K562 (cell line): ENCODE measurements around the gene NBR1. TPM values are rescaled to one million over a fixed set of nuclear protein-coding genes. Genes with fewer than 3 reads are reported as not detected.

Experiments used
- ATF7 ChIP-seq: fragments of 450-650 bp; IDR thresholded peaks from 2 replicates; pipeline ENCODE4 v1.7.1; 2014; ENCODE audit warnings: mild to moderate bottlenecking, moderate library complexity
- BHLHE40 ChIP-seq: IDR thresholded peaks from 2 replicates; pipeline ENCODE4 v1.6.1; 2011; ENCODE audit warnings: low read length, improper control_type of control experiment
- EGR1 ChIP-seq: fragments of 450-650 bp; conservative IDR thresholded peaks from 2 replicates; pipeline ENCODE4 v1.6.1; 2017; ENCODE audit warnings: mild to moderate bottlenecking
- EHMT2 ChIP-seq: fragments of 450-650 bp; IDR thresholded peaks from 2 replicates; pipeline ENCODE4 v1.6.1; 2018; ENCODE audit warnings: antibody characterized with exemption
- FOXP1 ChIP-seq: sonication (generic); formaldehyde crosslinking; IDR thresholded peaks from 2 replicates; pipeline ENCODE4 v1.8.0; 2022; ENCODE audit warnings: mild to moderate bottlenecking, missing genetic modification reagents
- LARP7 ChIP-seq: fragments of 450-650 bp; IDR thresholded peaks from 2 replicates; pipeline ENCODE4 v1.6.1; 2016
- NFATC3 ChIP-seq: fragments of 450-650 bp; IDR thresholded peaks from 2 replicates; pipeline ENCODE4 v1.6.1; 2017; ENCODE audit warnings: mild to moderate bottlenecking
- NR3C1 ChIP-seq: sonication (generic); formaldehyde crosslinking; IDR thresholded peaks from 2 replicates; pipeline ENCODE4 v1.8.1; 2022; ENCODE audit warnings: missing genetic modification reagents
- NR4A1 ChIP-seq, 2 experiments: fragments of 250-450 bp in 1 of 2; fragments of 450-650 bp in 1 of 2; sonication (Bioruptor Pico) in 1 of 2; IDR thresholded peaks; 2 replicates each; pipeline versions ENCODE4 v1.4.0 to v1.6.1; 2016 to 2020; ENCODE audit warnings: mild to moderate bottlenecking in 2 of 2, missing compliant biosample characterization in 1 of 2, missing genetic modification characterization in 1 of 2, moderate library complexity in 1 of 2
- SP2 ChIP-seq: IDR thresholded peaks from 2 replicates; pipeline ENCODE4 v1.6.1; 2011; ENCODE audit warnings: mild to moderate bottlenecking, low read depth, low read length, moderate library complexity; ENCODE audit not compliant: poor library complexity, severe bottlenecking; ENCODE audit errors: extremely low read depth
- SRF ChIP-seq, 2 experiments: fragments of 250-450, 450-650 bp in 1 of 2; sonication (Bioruptor Pico) in 1 of 2; sonication (generic) in 1 of 2; formaldehyde crosslinking; IDR thresholded peaks; 2 replicates each; pipeline versions ENCODE4 v1.5.0 to v1.5.1; 2020 to 2022; ENCODE audit warnings: mild to moderate bottlenecking in 1 of 2, missing genetic modification reagents in 1 of 2
- TARDBP ChIP-seq: fragments of 450-650 bp; IDR thresholded peaks from 2 replicates; pipeline ENCODE4 v1.6.1; 2016
- ZNF146 ChIP-seq: IDR thresholded peaks from one replicate; pipeline ENCODE4 v1.6.1; 2018; ENCODE audit warnings: missing compliant biosample characterization; ENCODE audit not compliant: unreplicated experiment
- ZNF76 ChIP-seq: fragments of 250-450 bp; sonication (Bioruptor Pico); IDR thresholded peaks from 2 replicates; pipeline ENCODE4 v1.4.0; 2020; ENCODE audit warnings: mild to moderate bottlenecking, moderate library complexity, borderline replicate concordance
- ZNF79 ChIP-seq: fragments of 250-450 bp; sonication (Bioruptor Pico); IDR thresholded peaks from 2 replicates; pipeline ENCODE4 v1.4.0; 2020; ENCODE audit warnings: low read depth, mild to moderate bottlenecking, moderate library complexity
- polyA plus RNA-seq, 8 experiments: library from polyadenylated mRNA; depleted of rRNA in 4 of 8; stranded (reverse) in 5 of 8; unstranded in 3 of 8; fragments of >200 nt; fragmentation: Nextera tagmentation in 2 of 8; fragmentation: Illumina TruSeq in 1 of 8; extraction: Ambion mirVana in 2 of 8; extraction: Trizol in 1 of 8; gene quantifications; 2 replicates each; pipeline versions ENCODE4 v1.2.1 to v1.2.3, GENCODE V29; 2011 to 2014; ENCODE audit warnings: inconsistent platforms in 1 of 8, missing spikeins in 1 of 8
- total RNA-seq, 7 experiments: library from RNA; depleted of rRNA in 6 of 7; stranded (reverse); fragments of >200 nt in 6 of 7; fragmentation: Illumina TruSeq in 2 of 7; extraction: Trizol in 2 of 7; gene quantifications; 2 replicates each; pipeline versions ENCODE4 v1.2.1 to v1.2.3, GENCODE V29; 2011 to 2021; ENCODE audit warnings: low replicate concordance in 1 of 7
- TF ChIP-seq, protein P1 (sequence below), 3 experiments: fragments of 200-800 bp in 1 of 3; sonication (Bioruptor generic) in 1 of 3; sonication (generic) in 1 of 3; formaldehyde crosslinking in 1 of 3; IDR thresholded peaks; 2 replicates each; pipeline versions ENCODE4 v1.6.1 to v1.8.0; 2016 to 2022; ENCODE audit warnings: mild to moderate bottlenecking in 2 of 3, missing compliant biosample characterization in 2 of 3, missing genetic modification characterization in 2 of 3, missing genetic modification reagents in 1 of 3
- TF ChIP-seq, protein P2 (sequence below): fragments of 200-800 bp; sonication (Bioruptor generic); IDR thresholded peaks from 2 replicates; pipeline ENCODE4 v1.6.1; 2017; ENCODE audit warnings: missing genetic modification characterization, missing compliant biosample characterization
- TF ChIP-seq, protein P3 (sequence below): fragments of 250-450 bp; sonication (Bioruptor Pico); IDR thresholded peaks from 2 replicates; pipeline ENCODE4 v1.8.0; 2022; ENCODE audit warnings: moderate library complexity, mild to moderate bottlenecking, inconsistent platforms
- TF ChIP-seq, protein P4 (sequence below): fragments of 250-450 bp; sonication (Bioruptor Pico); IDR thresholded peaks from 2 replicates; pipeline ENCODE4 v1.5.0; 2021
- TF ChIP-seq, protein P5 (sequence below): fragments of 450-650 bp; conservative IDR thresholded peaks from 2 replicates; pipeline ENCODE4 v1.6.1; 2016; ENCODE audit warnings: missing genetic modification characterization, low read depth, mild to moderate bottlenecking, control low read depth, missing compliant biosample characterization
- TF ChIP-seq, protein P6 (sequence below): fragments of 450-650 bp; IDR thresholded peaks from 2 replicates; pipeline ENCODE4 v1.6.1; 2016

The NBR1 gene
- total and polyA plus RNA-seq, 9 of the 15 experiments (the other 6 are each of a cell fraction or from before 2014, with no cell fraction given): 4.2 to 70.1 (median 39.9) TPM

DNA sequence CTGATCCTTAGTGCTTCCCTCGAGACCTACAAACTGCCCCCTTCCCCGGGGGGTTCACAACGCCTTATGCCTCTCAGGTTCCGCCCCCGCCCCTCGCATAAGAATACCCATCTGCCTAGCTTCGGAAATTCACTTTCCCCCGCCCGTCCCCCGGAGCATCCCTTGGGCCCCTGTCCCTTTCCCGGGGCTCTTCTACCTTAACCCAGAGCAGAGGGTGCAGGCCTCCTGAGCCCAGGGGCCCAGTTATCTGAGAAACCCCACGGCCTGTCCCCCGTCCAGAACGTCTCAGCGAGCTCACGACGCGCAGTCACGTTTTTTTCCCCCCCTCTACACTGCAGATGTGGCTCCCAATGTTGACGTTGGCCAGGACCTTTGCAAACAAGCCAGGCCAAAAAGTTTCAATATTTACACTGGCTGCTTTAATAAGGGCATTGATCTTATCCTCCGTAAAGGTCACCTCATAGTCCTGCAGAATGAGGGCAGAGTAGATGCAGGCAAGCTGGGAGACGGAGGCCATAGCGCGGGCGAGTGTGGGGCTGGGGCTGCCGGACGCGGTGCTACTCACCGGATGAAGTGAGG is 1.4 kb upstream of the NBR1 start (continued):
- TF ChIP-seq SRF (CRISPR knock-in tag; IDR thresholded peaks at IDR 0.05) (no peak), NFATC3 (no peak), BHLHE40 (peak; percentile 86), NR4A1 (CRISPR knock-in tag; IDR thresholded peaks at IDR 0.05) (no peak), NR4A1 (tag; IDR thresholded peaks at IDR 0.05) (no peak), NR3C1 (CRISPR knock-in tag) (no peak), TARDBP (no peak), ZNF79 (CRISPR knock-in tag) (no peak), ZNF146 (no peak), LARP7 (no peak), FOXP1 (CRISPR knock-in tag) (0 out of 2 replicates have a peak, but pooled peaks have one; percentile 47), ATF7 (no peak), EGR1 (peak; percentile 57), SP2 (no peak), EHMT2 (no peak), ZNF76 (CRISPR knock-in tag) (no peak)
- TF ChIP-seq, protein P1, sequence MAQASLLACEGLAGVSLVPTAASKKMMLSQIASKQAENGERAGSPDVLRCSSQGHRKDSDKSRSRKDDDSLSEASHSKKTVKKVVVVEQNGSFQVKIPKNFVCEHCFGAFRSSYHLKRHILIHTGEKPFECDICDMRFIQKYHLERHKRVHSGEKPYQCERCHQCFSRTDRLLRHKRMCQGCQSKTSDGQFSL (CRISPR knock-in tag; IDR thresholded peaks at IDR 0.05): peak; percentile 58
- TF ChIP-seq, protein P1 (tag; IDR thresholded peaks at IDR 0.05): peak in 1 of 2 experiments; percentile 52; a peak in 1 of 4 replicates
- TF ChIP-seq, protein P2, sequence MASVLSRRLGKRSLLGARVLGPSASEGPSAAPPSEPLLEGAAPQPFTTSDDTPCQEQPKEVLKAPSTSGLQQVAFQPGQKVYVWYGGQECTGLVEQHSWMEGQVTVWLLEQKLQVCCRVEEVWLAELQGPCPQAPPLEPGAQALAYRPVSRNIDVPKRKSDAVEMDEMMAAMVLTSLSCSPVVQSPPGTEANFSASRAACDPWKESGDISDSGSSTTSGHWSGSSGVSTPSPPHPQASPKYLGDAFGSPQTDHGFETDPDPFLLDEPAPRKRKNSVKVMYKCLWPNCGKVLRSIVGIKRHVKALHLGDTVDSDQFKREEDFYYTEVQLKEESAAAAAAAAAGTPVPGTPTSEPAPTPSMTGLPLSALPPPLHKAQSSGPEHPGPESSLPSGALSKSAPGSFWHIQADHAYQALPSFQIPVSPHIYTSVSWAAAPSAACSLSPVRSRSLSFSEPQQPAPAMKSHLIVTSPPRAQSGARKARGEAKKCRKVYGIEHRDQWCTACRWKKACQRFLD: no peak
- TF ChIP-seq, protein P3, sequence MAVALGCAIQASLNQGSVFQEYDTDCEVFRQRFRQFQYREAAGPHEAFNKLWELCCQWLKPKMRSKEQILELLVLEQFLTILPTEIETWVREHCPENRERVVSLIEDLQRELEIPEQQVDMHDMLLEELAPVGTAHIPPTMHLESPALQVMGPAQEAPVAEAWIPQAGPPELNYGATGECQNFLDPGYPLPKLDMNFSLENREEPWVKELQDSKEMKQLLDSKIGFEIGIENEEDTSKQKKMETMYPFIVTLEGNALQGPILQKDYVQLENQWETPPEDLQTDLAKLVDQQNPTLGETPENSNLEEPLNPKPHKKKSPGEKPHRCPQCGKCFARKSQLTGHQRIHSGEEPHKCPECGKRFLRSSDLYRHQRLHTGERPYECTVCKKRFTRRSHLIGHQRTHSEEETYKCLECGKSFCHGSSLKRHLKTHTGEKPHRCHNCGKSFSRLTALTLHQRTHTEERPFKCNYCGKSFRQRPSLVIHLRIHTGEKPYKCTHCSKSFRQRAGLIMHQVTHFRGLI (CRISPR knock-in tag): no peak
- TF ChIP-seq, protein P4, sequence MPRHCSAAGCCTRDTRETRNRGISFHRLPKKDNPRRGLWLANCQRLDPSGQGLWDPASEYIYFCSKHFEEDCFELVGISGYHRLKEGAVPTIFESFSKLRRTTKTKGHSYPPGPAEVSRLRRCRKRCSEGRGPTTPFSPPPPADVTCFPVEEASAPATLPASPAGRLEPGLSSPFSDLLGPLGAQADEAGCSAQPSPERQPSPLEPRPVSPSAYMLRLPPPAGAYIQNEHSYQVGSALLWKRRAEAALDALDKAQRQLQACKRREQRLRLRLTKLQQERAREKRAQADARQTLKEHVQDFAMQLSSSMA: no peak
- TF ChIP-seq, protein P5, sequence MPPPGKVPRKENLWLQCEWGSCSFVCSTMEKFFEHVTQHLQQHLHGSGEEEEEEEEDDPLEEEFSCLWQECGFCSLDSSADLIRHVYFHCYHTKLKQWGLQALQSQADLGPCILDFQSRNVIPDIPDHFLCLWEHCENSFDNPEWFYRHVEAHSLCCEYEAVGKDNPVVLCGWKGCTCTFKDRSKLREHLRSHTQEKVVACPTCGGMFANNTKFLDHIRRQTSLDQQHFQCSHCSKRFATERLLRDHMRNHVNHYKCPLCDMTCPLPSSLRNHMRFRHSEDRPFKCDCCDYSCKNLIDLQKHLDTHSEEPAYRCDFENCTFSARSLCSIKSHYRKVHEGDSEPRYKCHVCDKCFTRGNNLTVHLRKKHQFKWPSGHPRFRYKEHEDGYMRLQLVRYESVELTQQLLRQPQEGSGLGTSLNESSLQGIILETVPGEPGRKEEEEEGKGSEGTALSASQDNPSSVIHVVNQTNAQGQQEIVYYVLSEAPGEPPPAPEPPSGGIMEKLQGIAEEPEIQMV (tag): no peak
- TF ChIP-seq, protein P6, sequence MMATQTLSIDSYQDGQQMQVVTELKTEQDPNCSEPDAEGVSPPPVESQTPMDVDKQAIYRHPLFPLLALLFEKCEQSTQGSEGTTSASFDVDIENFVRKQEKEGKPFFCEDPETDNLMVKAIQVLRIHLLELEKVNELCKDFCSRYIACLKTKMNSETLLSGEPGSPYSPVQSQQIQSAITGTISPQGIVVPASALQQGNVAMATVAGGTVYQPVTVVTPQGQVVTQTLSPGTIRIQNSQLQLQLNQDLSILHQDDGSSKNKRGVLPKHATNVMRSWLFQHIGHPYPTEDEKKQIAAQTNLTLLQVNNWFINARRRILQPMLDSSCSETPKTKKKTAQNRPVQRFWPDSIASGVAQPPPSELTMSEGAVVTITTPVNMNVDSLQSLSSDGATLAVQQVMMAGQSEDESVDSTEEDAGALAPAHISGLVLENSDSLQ: no peak
